Hypothalamus (tissue), 51 donors: ENCODE measurements around the gene MINDY4.
A peak's percentile ranks its signal among the peaks of the same experiment; 100 is the strongest.

Source experiments
- DNase-seq, 51 donors: peaks; one replicate each; lab custom pipeline; 2025; lab: John Stamatoyannopoulos, UW

MINDY4 gene

DNA sequence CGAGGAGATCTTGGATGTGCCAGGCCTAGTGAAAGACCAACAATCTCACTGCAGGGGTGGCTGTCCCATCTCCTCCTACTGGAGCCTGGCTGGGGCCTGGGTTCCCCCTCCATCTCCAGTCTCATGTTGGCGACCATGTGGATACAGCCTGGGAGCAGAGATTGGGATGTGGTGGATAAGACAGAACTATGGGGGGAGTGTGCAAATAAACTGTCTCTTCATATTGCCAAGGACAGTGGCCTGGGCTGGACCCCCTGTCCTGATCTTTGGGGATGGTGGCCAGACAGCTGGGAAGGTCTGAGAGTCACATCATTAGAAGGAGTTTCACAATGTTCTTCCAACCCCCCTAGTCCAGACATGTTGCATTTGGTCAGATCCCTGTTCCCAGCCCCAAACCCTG is 5.8 kb upstream of the MINDY4 start:
- no peak for DNase-seq

DNA sequence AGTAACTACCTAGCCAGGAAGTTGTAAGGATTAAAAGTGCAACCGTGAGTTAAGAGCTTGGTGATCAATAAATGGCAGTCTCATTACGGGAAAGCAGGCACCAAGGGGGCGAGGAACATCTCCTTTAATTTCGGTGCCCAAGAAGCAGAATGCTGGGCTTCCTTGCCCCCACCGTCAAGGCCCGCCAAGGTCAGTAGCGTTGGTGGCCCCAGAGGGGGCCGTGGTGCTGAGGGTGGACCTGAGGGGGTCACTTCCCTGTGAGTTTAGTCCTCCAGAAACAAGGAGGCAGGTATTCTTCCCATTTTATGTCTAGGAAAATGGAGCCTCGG is 408 bp upstream of the MINDY4 start:
- DNase-seq: no peak

DNA sequence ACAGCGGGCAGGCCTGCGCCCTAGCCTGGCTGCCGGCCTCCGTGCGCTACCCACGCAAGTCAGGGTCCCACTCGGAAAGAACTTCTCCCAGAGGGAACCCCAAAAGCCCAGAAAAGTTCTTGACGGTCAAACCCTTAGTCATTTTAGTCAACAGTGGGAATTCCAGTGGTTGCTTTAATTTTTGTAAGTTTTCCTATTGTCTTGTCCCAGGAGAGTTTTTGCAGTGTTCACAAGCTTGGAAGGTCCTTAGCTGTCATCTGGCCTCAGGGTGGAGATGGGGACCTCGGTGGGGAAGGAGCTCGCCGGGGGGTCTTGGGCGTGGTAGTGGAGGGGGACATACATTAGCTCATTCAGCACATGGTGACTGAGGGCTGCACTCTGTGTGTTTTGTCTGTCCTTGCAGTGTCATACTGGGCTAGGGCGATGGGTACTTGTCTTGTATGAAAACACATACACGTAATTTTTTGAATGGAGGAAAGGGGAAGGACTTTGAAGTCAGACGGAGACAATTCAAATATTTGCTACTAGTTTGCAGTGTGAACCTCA is 736 bp downstream of the MINDY4 start:
- no peak for DNase-seq

DNA sequence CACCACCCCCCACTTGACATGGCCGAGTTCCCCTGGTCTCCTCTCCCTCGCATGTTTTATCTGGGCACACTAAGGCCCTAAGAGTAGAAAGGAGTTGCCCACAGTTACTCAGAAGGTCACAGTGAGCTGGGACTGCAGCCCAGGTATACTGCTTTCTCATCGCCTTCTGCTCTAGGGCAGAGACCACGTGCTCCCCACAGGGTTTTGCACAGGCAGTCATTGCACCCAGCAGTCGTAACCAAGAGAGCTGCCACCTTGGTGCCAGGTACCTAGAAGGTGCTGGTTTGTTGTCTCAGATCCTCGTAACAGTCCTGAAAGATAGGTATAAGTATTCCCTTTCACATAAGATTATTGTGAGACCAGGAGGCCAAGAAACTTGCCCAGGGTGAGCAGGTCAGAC is 1.8 kb downstream of the MINDY4 start:
- no peak for DNase-seq

DNA sequence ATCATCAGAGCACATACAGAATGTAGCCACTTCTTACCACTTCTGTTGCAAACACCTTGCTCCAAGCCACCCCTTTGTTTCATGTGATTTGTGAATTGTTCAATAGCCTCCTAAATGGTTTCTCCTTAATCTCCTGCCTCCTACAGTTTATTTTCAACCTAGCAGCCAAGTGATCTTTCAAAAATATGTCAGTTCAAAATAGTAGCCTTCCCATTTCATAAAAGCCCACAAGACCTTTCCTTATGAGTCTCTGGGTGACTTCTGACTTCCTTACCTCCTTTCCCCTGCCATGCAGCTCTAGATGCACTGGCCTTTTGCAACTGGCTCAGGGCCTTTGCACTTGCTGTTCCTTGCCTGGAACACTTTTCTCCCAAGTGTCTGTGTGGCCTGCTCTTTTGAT is 4.8 kb downstream of the MINDY4 start:
- DNase-seq: no peak

DNA sequence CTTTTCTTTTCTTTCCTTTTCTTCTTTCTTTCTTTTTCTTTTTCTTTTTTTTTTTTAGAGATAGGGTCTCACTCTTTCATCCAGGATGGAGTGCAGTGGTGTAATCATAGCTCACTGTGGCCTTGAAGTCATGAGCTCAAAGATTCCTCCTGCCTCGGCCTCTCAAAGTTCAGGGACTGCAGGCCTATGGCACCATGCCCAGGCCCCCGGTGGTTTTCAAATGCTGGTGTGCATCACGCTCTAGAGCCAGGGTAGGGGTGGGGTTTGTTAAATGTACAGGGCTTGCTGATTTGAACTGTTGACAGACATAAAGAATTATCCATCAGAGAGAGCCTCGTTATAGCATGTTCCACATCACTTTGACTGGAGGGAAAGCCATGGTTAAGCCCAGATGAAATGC is 5.8 kb downstream of the MINDY4 start:
- no peak for DNase-seq

DNA sequence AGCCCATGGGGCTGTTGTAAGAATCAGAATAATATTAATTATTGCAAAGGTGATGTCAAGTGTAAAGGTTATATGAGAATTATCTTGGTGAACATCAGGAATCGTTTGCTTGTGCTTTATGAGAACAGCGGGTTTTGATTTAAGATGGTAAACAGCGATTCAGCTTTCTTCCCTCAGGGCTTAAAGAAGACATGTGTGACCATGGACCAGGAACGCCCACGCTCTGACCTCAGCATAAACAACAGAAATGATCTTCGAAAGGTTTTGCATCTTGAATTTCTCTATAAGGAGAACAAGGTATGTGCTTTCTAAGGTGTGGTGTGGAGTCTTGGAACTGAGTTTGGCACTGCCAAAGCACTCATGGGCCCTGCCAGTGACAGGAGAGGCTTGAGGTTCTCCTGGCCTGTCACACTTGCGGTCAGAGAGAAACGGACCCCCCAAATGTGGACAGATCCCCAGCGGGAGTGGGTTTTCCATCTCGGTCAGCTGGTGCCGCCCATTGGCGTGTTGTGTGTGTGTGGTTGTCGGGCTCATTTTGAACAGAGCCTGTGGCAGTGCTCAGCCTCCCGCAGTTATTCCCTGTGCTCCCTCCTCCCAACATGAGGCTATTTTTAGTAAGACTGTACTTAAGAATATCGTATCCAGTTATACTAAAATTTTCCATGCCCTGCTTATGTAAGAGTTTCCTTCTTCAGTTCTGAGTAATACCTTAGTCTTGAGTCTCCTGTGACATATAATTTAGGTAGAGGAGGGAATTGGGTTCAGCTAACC is 7.2 kb downstream of the MINDY4 start:
- DNase-seq: peak in 2 of 51 donors; percentile 8 to 52

DNA sequence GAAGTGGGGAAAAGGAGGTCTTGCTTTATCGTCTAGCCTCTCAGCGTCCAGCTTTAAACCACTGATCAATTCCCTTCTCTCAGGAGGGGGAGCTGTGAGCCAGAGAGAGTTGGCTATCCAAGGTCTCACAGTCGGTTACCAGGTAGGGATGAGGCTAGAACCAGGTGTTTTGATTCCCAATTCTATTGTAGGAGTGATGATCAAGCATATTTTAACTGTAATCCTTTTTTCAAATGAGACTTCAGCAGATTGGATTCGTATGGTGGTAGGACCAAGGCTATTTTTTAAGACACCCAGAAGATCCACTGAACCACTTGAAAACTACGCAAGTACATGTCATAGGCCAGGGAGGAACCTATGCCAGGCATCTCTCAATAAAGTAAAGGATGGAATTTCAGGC is 8.4 kb downstream of the MINDY4 start:
- DNase-seq: no peak

DNA sequence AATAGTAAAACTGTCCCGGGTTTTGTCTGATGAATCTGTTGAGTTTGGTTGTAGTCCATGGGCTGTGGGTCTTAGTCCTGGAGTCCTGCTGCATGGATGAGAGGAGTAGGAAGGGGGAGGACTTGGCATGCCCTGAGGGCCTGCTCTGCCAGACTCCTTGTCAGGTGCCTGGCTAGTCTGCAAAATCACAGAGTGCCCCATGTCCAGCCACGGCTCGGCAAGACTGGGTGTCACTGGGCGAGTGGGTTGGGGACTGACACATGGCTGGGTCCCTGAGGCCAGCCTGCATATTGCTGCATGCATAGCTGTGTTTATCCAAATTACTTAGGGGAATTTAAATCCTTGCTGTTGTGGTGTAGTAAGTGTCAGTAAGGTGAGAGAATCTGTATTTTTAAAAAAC is 9.7 kb downstream of the MINDY4 start:
- DNase-seq: peak in 14 of 51 donors; percentile 4 to 54 (median 34)

DNA sequence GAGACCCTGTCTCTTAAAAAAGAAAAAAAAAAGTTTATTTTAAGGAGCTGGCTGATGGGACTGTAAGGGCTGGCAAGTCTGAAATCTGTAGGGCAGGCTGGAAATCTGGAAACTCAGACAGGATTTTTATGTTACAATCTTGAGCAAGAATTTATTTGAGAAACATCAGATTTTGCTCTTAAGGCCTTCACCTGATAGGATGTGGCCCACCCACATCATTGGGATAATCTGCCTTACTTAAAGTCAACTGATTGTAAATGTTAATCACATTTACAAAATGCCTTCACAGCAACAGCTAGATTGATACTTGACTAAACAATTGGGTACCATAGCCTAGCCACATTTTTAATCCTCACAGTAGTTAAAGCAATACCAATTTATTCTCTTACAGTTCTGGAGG is 11.5 kb downstream of the MINDY4 start:
- no peak for DNase-seq

DNA sequence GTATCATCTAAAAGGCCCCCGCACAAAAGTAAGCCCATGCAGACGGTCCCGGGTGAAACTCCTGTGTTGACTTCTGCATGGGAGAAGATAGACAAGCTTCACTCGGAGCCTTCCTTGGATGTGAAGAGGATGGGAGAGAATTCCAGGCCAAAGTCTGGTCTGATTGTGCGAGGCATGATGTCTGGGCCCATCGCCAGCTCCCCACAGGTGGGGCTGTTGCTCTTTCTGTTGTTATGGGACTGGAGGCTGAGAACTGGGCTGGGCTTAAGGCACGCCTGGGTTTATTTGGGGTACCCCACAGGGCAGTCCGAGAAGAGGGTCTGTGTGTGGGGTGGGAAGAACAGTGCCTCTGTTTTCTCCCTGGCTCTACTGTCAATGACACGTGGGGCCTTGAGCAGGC is 14.6 kb downstream of the MINDY4 start:
- no peak for DNase-seq

DNA sequence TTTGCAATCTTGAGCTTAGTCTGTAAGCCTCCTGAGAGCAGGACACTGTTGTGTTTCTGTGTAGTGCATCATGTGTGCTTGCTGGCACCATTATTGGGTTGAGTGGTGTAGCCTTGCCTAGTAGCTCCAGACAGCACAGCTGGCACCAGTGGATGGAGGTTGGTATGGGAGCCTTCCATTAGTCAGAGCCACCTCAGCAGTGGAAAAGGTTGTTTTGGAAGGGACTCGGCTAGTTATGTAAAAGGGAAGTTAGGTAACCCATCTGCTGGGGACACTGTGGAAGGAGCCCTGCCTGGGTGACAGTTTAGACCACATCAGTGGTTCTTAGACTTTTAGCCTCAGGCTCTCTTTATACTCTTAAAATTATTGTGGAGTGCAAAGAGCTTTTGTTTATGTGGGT is 16.3 kb downstream of the MINDY4 start:
- DNase-seq: no peak

DNA sequence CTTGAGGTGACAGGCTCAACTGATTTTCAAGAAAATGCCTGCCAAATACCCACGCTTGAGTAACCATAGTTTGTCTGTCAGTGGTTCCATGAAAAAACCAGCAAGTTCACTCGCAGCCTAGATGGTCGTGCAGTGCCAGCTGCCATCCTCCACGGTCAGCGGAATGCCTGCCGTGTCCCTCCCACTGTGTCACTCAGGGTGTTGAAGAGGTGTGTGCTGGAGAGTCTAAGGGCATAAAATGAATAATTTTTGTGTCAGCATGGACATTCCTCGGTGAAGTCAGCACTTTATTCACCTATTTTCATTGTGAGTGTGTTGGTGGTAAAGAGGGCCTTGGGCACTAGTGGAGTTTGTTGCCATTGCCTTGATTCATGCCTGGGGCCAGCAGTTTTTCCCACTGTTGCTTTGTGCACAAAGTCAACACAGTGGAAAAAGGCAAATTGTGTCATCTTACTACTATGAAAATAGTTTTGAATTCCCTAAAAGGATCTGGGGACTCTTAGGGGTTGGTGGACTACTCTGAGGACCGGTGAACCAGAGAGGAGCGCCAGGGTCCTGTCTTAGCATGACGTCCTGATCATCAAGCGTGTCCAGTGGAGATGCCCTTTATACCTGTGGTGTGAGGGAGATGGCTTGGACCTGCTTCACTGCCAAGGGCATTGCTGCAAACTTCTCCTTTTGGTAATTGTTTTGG is 17.6 kb downstream of the MINDY4 start:
- no peak for DNase-seq

DNA sequence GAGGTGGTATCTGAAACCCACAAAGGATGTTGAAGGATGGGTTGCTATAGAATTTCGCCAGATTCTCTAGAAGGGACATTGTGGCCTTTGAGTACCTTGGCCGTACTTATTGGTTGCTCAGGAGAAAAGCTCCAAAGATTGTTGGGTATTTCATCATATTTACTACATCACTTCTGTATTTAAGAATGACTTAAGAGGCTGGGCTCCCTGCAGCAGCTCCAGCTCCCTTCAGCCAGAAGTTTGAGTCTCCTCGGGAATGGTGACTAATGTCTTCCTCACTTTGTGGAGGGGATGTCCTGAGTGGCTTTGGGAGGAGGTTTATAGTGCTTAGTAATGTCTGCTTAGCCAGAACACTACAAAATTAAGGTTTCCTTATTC is 18.1 kb downstream of the MINDY4 start:
- DNase-seq: no peak

DNA sequence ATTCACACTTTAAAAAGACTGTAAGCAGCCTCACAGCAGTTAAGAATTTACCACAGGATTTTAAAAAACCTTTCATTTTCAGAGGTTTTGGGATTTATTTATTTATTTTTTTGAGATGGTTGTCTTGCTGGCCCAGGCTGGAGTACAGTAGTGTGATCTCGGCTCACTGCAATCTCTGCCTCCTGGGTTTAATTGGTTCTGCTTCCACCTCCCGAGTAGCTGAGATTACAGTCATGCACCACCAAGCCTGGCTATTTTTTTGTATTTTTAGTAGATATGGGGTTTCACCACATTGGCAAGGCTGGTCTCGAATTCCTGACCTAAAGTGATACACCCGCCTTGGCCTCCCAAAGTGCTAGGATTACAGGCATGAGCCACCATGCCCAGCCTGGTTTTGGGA is 19.1 kb downstream of the MINDY4 start:
- DNase-seq: no peak

DNA sequence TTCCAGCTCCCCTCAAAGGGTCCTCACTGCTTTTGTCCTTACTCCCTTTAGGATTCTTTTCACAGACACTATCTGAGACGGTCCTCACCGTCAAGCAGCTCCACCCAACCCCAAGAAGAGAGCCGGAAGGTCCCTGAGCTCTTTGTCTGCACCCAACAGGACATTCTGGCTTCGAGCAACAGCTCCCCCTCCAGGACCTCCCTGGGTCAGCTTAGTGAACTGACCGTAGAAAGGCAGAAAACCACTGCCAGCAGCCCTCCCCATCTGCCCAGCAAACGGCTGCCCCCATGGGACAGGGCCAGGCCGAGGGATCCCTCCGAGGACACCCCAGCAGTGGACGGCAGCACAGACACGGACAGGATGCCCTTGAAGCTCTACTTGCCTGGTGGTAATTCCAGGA is 19.9 kb downstream of the MINDY4 start:
- no peak for DNase-seq

DNA sequence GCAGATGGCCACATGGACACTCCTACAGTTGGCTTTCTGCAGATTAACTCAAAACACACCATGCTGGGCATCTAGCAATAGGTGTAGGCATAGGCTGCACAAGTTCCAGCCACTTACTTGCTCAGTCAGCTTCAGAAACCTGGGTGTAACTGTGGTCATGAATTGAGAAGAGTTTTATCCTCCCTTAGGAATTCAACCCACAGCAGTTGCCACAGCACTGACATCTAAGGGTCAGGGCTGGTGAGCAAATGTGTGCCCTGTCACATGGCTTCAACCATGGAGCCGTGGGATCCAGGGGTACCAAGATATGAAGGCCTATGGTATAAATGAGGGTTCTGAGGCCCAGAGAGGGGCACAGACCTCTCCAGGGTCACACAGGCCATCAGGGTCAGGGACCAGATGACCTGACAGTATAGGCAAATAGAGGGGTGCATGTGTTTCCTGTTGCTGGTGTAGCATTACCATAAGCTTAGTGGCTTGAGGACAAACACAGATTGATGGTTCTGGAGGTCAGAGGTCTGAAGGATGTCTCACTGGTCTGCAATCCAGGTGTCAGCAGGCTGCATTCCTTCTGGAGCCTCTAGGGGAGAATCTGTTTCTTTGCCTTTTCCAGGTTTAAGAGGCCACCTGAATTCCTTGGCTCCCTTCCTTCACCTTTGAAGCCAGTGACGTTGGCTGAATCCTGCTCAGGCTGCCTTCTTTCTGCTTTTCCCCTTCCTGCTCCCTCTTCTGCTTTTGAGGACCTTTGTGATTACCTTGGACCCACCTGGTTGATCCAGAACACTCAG is 24.1 kb downstream of the MINDY4 start:
- DNase-seq: no peak

DNA sequence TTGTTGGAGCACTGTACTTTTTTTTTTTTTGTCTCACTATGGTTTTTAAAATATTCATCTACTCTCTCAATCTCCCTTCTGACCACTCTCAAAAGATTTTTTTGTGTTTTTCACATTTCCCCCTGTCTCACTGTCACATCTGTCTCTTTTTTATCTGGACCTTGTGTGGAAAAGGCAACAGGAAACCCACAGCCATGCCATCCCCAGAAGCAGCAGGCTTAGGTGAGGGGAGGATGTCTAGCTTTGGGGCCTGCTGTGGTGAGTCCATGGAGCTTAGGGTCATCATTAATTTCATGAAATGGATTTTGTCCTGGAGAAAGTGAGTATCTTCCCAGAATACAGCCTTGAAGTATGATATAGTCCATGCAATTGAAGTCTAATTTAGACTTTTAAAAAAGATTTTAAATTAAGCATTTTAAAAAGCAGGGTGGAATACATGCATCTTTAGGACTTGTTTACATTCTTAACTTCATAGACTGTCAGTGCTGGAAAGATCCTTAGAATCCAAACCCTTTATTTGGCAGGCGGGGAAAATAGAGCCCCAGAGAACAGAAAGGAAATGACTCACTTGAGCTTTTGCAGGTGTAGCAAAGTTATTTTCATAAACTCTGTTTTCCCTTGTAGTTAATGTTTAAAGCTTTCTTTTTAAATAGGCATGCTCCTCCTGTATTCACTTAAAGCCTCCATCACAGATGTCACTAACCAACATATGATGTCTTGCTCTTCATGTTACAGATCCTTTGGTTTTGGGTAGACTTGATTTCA is 25.1 kb downstream of the MINDY4 start:
- DNase-seq: no peak

DNA sequence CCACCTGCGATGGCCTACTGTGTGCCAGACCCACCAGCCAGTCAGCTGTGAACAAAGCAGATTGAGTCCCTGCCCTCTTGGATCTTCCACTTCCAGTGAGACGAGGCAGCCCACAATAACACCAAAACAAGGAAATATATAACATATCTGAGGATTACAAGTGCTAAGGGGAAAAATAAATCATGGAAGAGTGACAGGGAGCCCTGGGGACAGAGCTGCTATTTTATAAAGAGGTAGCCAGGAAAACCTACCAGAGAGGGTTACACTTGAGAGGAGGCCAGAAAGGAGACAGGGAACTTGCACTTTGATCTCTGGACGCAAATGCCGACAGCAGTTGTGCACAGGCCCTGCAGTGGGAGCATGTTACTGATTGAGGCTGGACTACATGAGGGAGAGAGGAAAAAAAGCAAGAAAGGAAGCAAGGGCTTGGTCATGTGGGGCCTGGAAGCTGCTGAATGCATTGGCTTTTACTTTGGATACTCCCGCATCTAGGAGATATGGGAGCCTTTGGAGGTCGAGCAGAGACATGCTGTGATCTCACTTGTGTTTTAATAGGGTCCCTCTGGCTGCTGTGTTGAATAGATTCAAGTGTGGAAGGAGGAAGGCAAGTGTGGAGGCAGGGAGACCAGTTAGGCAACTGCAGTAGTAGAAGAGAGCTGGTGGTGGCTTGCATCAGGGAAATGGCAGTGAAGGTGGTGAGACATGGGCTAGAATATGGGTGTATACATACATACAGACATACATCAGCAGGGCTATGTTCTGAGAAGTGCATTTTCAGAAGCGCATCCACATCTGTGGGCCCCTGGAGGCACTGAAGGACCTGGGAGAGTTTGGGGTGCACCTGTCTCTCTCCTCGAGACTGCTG is 26.2 kb downstream of the MINDY4 start:
- no peak for DNase-seq
